GM18502 (cell line): Measurements from ENCODE around the gene OR10G6.
"Not testable (repeated sequence)": the region's sequence is repeated elsewhere in the genome, so short reads cannot be mapped to it uniquely, and the experiment has no call there.

Source experiments
- ATAC-seq: cut with Tn5 transposase; IDR thresholded peaks from one replicate; pipeline ENCODE4 v1.9.1; 2021; ENCODE audit warnings: mild to moderate bottlenecking; ENCODE audit not compliant: unreplicated experiment, poor library complexity

Gene OR10G6, protein sequence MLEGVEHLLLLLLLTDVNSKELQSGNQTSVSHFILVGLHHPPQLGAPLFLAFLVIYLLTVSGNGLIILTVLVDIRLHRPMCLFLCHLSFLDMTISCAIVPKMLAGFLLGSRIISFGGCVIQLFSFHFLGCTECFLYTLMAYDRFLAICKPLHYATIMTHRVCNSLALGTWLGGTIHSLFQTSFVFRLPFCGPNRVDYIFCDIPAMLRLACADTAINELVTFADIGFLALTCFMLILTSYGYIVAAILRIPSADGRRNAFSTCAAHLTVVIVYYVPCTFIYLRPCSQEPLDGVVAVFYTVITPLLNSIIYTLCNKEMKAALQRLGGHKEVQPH

DNA sequence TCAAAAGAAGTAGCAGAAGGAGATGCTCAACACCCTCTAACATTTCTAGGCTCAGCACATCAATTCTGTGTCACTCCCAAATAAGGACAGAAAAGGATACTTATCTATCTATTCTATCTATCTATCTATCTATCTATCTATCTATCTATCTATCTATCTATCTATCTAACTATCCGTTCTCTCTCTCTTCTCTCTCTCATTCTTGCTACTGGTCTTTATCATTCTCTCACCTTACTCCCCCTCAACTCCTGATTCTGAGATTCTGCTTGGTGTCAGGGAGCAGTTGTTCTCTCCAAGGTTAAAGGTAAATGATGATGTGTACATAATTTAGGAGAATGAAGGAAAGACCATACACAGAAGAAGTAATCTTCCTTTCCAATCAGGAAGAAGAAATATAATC, at the start of gene OR10G6:
OR10G6 (minus strand) TSS at position 43 of the 400 bp plus-strand sequence; CDS start at position 43, 0 bp downstream.
- ATAC-seq = no peak

DNA sequence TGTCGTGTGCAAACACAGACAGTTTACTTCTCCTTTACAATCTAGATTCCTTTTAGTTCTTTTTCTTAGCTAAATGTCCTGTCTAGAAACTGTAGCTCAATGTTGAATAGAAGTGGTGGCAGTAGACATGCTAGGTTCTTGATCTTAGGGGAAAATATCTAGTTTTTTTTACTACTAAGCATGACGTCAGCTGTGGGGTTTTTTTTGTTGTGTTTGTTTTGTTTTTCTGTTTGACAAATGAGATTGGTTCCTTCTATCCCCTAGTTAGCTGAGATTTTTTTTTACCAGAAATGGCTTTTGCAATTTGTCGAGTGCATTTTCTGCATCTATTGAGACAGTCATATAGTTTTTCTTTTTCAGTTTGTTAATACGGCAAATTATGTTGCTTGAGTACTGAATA, 48.5 kb upstream of the OR10G6 start:
- ATAC-seq = no peak

DNA sequence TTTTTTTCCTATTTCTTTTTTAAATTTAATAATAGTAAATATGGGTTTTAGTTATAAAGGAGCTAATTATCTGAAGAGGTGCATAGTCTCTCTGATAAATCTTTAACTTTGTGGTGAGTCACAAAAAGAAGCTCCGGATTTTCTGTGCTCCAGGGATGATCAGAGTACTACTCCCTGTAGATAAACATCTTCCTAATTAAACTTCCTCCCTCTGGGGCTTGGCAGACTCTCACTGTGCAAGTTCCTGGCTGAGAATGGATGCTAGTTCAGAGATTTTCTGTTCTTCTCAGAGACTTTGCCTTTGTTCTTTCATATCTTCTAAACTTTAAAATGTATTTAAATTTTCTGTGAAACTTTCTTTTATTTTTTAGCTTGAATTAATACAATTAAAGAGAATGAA, 46.3 kb upstream of the OR10G6 start, which contains the start of gene OR10G7:
OR10G7 (minus strand) TSS at position 72 of the 400 bp plus-strand sequence. CDS start 2,324 bp downstream, outside the sequence.
- no peak for ATAC-seq

DNA sequence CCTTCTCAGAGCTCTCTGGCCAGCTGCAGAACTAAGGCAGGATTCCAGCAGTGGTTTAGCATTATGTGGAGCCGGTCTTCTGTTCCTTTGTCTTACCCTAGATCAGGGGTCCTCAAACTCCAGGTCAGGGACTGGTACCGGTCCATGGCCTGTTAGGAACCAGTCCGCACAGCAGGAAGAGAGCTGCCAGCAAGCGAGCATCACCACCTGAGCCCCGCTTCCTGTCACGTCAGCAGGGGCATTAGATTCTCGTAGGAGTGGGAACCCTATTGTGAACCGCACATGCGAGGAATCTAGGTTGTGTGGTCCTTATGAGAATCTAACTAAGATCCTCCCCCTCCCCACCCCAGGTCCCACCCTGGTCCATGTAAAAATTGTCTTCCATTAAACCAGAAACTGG, 44.6 kb upstream of the OR10G6 start:
- no peak for ATAC-seq

DNA sequence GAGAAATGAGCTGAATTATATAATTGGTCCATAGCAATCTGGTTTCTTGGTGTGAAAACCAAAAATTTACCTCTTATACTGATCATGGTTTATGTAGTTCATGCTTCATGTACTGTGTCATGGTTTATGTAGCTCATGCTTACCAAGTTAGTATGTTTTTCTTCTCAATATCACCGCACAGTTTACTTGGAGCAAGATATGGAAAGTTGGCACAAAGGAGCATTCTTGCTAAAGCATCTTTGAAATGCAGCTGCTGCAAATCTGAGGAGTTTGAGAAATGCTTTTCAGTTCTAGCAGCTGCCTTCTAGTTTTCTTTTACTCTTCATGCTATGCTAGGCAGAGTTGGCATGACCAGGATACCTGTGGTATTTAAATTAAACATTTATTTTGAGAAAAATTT, 41.7 kb upstream of the OR10G6 start:
- no peak for ATAC-seq

DNA sequence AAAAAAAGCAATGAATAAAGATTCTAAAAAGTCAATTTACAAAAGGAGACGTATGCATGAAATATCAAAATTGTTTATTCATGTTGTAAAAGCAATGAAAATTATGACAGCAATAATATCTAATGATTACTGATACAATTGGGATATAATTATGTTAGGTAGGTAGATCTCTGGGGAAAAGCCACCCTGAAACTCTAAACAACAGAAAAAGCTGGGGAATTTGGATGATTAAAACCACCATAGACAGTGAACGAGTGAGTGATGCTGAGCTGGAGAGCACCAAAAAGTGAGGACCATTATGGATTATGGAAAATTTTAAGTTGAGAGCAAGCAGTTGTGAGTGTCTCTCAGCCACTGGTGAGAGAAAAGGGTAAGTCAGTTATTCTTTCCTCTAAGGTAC, 31.5 kb upstream of the OR10G6 start, which contains the start of gene OR10G8:
OR10G8 (plus strand) TSS at position 301 of the 400 bp plus-strand sequence. CDS start 2,825 bp downstream, outside the sequence.
- ATAC-seq = no peak

DNA sequence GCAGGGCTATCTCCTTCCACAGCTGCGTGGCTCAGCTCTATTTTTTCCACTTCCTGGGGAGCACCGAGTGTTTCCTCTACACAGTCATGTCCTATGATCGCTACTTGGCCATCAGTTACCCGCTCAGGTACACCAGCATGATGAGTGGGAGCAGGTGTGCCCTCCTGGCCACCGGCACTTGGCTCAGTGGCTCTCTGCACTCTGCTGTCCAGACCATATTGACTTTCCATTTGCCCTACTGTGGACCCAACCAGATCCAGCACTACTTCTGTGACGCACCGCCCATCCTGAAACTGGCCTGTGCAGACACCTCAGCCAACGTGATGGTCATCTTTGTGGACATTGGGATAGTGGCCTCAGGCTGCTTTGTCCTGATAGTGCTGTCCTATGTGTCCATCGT, 20.9 kb upstream of the OR10G6 start:
- not testable (repeated sequence) for ATAC-seq

DNA sequence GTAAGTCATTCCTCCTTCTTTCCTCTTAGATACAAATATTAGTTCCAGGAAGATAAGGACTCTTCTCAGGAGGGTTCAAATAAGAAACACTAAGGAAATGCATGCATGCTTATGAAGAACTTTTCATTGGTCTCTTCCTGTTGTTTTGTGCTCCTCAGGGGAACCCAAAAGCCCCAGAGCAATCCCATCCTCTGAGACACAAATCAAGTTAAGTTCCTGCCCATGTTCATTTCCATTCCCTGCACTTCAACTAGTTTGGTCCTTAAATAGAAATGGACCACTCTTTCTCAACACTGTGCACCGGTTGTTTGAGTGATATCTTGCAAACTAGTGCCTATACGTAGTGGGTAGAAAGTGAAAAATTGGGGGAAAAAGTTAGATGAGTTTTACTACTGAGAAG, 17.7 kb upstream of the OR10G6 start, which contains the start of gene OR10G4:
OR10G4 (plus strand) TSS at position 301 of the 400 bp plus-strand sequence. CDS start 2,578 bp downstream, outside the sequence.
- no peak for ATAC-seq

DNA sequence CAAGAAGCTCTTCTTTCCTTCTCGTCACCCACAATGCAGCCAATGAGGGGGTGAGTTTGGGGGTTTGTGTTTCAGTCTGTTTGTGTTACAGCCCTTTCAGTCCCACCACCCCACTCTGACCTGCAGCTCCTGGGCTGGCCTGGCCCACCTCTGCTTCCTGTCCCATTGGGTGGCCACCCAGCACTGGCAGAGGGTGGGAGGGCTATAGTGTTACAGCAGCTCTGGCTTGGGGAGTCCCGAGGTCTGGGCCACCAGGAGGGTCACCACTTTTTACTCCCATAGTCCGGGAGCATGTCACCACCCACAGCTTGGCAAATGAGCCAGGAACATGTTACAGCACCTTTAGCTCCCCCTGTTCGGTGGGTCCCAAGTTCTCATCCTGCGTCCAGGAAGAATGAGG, 15.7 kb downstream of the OR10G6 start:
- no peak for ATAC-seq

DNA sequence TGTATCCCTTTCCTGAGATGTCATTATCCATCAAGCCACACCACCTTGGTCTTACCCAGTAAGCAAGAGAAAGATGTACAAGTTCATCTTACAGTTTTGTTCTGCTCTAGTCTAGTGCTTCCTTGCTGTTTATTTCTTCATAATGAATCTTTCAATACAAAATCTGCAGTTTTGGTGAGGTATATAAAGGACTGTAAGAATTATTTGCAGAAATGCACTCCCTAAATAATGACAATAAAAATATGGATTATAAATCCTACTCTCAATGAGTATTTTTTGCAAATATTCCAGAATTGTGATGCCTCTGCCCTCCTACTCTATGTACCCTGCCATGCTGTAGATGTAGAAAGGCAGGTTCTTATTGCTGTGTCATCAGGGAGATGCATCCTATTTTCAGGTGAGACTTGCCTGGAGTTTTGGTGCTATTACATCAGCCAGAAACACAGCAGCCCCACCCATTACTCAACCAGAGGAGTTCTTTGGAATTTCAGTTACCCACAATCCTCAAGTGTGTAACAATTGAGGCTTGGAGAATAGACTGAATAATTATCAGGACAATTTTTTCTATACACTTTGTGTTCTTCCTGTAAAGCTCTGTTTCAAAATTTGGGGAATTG, 17.1 kb downstream of the OR10G6 start, which contains the start of gene OR10S1:
OR10S1 (minus strand) TSS at position 51 of the 617 bp plus-strand sequence. CDS start 117 bp downstream, outside the sequence.
- ATAC-seq = no peak

DNA sequence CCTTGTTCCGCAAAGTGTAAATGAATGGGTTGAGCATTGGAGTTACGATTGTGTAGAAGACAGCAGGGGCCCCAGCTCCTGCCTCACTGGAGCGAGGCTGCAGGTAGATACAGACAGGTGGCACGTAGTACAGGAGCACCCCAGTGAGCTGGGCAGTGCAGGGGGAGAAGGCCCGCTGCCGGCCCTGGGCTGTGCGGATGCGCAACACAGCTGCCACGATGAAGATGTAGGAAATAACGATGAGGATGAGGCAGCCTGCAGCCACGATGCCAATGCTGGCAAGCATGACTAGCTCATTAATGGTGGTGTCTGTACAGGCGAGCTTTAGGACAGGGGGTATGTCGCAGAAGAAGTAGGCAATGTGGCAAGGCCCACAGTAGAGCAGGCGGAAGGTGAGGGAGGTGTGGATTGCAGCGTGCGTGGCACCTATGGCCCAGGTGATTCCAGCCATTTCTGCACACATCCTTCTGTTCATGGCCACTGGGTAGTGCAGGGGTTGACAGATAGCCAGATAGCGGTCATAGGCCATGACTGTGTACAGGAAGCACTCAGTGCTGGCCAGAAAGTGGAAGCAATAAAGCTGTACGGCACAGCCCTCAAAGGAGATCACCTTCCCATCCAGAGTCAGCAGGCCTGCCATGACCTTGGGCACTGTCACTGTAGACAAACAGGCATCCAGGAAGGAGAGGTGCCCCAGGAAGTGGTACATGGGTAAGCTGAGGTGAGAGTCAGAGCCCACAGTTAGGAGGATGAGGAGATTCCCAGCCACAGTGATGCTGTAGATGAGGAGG, 18.0 kb downstream of the OR10G6 start:
- no peak for ATAC-seq

DNA sequence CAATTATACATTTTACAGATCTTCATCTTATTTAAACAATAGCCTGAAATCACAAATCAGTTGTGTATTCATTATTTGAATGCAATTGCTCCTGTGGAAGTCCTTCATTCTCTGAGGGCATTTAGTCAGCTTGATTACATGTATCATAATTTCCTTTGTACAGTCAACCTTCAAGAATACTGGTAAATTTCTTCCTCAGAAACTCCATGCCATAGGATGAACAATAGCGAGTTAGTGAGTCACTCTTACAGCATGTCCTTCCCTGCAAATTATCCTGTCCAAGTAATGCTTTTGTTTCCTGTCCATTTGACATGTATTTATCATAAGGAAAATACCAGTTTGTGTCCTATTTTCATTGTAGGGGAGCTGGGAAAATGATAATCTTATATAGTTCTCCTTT, 21.1 kb downstream of the OR10G6 start:
- ATAC-seq = no peak

DNA sequence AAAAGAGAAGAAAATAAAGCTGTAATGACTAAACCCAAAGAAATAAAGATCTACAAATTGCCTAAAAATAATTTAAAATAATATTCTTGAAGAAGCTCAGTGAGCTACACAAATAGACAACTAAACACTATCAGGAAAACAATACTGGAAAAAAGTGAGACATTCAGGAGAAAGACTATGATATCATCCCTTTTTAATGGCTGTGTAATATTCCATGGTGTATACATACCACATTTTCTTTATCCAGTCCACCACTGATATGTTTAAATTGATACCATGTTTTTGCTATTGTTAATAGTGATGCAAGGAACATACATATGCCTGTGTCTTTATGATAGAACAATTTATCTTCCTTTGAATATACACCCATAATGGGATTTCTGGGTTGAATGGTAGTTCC, 38.2 kb downstream of the OR10G6 start:
- no peak for ATAC-seq

DNA sequence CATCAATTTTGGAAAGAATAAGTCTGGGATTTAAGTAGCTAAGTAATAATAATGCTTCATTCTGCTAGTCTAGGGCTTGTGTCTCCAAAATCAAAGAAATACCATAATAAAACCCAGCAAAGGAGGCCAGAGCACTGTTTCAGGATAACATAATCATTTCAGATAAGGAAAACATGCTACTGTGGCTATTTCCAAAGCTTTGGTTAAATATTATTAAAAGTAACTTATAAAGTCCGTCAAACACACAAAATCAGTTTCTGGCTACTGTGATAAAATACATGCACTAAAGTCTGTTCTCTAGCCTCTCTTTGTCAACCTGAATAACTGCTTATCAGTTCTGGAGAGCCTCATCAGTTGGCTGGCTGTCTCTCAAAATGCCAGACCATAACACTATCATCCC, 49.8 kb downstream of the OR10G6 start:
- no peak for ATAC-seq
